ENCODE measurements around the gene HOXA9. TPM values are rescaled to one million over a fixed set of nuclear protein-coding genes. Genes with fewer than 3 reads are reported as not detected.

HOXA9 gene
- polyA plus RNA-seq, 3 donors = 0.55 to 1.9 (median 1.2) TPM

DNA sequence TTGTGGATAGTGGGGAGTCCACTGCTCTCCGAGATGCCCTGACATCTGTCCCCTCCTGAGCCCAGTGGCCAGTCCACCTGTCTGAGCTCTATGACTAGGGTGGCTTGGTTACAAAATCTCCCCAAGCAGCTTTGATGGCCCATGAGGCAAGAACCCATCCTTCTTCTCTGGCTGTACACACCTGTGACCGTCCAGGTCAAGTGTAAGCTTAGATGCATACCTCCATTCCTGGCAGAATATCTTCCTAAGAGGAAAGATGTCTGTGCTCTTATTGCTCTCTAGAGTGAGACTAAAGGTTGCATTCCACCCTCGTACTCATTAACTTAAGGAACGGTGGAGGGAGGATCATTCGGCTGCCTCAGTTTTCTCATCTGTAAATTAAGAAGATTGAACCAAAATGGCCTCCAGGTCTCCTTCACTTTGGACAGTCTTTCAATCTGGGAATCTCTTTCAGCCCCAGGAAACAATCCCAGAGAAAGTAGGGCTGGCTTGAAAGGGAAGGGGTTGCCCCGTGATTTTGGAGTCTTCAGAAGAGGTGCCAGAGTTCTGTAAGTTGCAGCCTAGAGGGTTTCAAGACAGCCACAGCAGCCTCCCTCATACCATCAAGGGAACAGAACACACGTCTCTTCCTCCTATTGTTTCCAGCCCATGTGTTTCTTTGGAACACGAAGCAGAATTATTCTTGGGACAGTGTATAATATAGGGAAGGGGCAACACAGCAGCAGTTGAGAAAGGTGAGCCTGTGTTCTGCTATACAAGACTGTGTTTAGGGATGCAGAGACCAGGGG lies 40.2 kb downstream of the HOXA9 start:
- peaks cover 0 to 2% of the 10 kb centered on the region in 2 donors for H3K36me3 Mint-ChIP-seq

DNA sequence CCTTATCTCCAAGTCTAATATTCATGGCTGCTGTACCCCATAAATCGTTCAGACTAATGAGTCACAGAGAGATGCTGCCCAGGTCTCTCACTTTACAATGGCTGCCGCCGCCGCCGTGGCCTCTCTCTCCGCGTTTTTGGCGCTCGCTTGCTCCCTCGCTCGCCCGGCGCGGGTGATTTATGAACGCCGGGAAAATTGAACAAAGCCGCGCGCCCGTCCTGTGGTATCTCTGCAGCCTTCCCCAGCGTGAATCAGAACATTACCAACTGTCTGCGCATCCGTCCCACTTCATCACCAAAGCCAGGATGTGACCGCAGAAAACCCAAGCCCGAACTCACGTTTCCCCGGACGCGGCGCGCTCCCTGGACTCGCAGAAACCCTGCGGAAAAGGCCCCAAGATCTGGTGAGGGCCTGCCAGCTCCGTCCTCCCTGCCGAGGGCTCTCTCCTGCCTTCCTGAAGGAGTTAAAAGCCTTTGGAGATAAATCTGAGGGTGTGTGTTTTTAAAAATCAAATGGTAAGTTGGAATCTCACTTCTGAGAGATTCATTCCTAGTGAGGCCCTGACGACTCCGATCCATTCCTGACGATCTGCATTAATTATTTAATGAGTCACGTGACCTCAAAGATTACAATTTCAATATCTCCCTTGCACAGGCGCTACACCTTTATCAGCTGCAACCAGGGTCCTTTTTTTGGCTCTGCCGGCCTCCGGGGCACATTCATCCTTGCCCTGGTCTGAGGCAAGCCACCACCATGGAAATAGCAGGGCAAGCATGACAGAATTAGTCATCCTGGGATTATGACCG lies 41.0 kb downstream of the HOXA9 start:
- peaks cover 4 to 7% (median 4%) of the 10 kb centered on the region in 3 donors for H3K27me3 Mint-ChIP-seq (ENCODE audit: low read depth in 3 of 3)
- Histone ChIP-seq H3K9me3 (replicated peaks in 1 of 2; ENCODE audit: control insufficient read depth in 1 of 2, insufficient read depth in 1 of 2, low read length in 2 of 2) (no peaks in the 10 kb centered on the region), H3K27me3 (ENCODE audit: control insufficient read depth in 2 of 2, insufficient read depth in 2 of 2, low read length in 2 of 2) (no peaks in the 10 kb centered on the region), H3K9ac (ENCODE audit: insufficient read depth, low read length, poor library complexity, severe bottlenecking) (no peak overlapping the region), H3K27ac (ENCODE audit: low read depth in 1 of 2, low read length in 2 of 2) (no peak overlapping the region), H3K4me1 (ENCODE audit: control insufficient read depth in 1 of 2, insufficient read depth in 2 of 2, low read length in 2 of 2) (no peaks in the 10 kb centered on the region), H4K20me1 (ENCODE audit: insufficient read depth, low read length) (no peaks in the 10 kb centered on the region), H3K79me2 (ENCODE audit: insufficient read depth, low read length) (no peaks in the 10 kb centered on the region), H3K4me3 (replicated peaks in 1 of 3; ENCODE audit: low read depth in 2 of 3, low read length in 3 of 3) (no peak overlapping the region), H2AFZ (ENCODE audit: insufficient read depth, low read depth, low read length, poor library complexity, severe bottlenecking) (no peak overlapping the region), H3K4me2 (replicated peaks; ENCODE audit: extremely low read depth, low read length, poor library complexity, severe bottlenecking) (no peak overlapping the region), H3K36me3 (replicated peaks in 1 of 2; ENCODE audit: control insufficient read depth in 1 of 2, insufficient read depth in 2 of 2, low read length in 2 of 2) (no peaks in the 10 kb centered on the region)
- peaks cover 0 to 3% (median 0%) of the 10 kb centered on the region in 7 donors for H3K9me3 Mint-ChIP-seq
- no peak overlapping the region for H3K4me3 Mint-ChIP-seq
- WGBS (ENCODE audit: insufficient coverage) = 97% methylated on average over 38 of the region's 43 CpGs
- TF ChIP-seq, protein P1, sequence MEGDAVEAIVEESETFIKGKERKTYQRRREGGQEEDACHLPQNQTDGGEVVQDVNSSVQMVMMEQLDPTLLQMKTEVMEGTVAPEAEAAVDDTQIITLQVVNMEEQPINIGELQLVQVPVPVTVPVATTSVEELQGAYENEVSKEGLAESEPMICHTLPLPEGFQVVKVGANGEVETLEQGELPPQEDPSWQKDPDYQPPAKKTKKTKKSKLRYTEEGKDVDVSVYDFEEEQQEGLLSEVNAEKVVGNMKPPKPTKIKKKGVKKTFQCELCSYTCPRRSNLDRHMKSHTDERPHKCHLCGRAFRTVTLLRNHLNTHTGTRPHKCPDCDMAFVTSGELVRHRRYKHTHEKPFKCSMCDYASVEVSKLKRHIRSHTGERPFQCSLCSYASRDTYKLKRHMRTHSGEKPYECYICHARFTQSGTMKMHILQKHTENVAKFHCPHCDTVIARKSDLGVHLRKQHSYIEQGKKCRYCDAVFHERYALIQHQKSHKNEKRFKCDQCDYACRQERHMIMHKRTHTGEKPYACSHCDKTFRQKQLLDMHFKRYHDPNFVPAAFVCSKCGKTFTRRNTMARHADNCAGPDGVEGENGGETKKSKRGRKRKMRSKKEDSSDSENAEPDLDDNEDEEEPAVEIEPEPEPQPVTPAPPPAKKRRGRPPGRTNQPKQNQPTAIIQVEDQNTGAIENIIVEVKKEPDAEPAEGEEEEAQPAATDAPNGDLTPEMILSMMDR (IDR thresholded peaks at IDR 0.05) = no peak
- no peak overlapping the region for H3K27ac Mint-ChIP-seq
- no peak for DNase-seq
- intact Hi-C loops (cut with micrococcal nuclease) = no loop called here
- H3K36me3 Mint-ChIP-seq = peaks cover 0 to 2% of the 10 kb centered on the region in 2 donors
- H3K4me1 Mint-ChIP-seq = peaks cover 6% of the 10 kb centered on the region

More for the DNA sequence above, 40.2 kb downstream of the HOXA9 start:
- Histone ChIP-seq H3K9me3 (replicated peaks in 1 of 2; ENCODE audit: control insufficient read depth in 1 of 2, insufficient read depth in 1 of 2, low read length in 2 of 2) (no peaks in the 10 kb centered on the region), H3K4me3 (replicated peaks in 1 of 3; ENCODE audit: low read depth in 2 of 3, low read length in 3 of 3) (no peak overlapping the region), H3K9ac (ENCODE audit: insufficient read depth, low read length, poor library complexity, severe bottlenecking) (no peak overlapping the region), H3K4me1 (ENCODE audit: control insufficient read depth in 1 of 2, insufficient read depth in 2 of 2, low read length in 2 of 2) (no peaks in the 10 kb centered on the region), H2AFZ (ENCODE audit: insufficient read depth, low read depth, low read length, poor library complexity, severe bottlenecking) (no peak overlapping the region), H4K20me1 (ENCODE audit: insufficient read depth, low read length) (no peaks in the 10 kb centered on the region), H3K79me2 (ENCODE audit: insufficient read depth, low read length) (no peaks in the 10 kb centered on the region), H3K36me3 (replicated peaks in 1 of 2; ENCODE audit: control insufficient read depth in 1 of 2, insufficient read depth in 2 of 2, low read length in 2 of 2) (no peaks in the 10 kb centered on the region), H3K4me2 (replicated peaks; ENCODE audit: extremely low read depth, low read length, poor library complexity, severe bottlenecking) (no peak overlapping the region), H3K27ac (ENCODE audit: low read depth in 1 of 2, low read length in 2 of 2) (no peak overlapping the region), H3K27me3 (ENCODE audit: control insufficient read depth in 2 of 2, insufficient read depth in 2 of 2, low read length in 2 of 2) (no peaks in the 10 kb centered on the region)
- Mint-ChIP-seq H3K4me1 (peaks cover 6% of the 10 kb centered on the region), H3K4me3 (no peak overlapping the region), H3K9me3 (peaks cover 0 to 4% (median 0%) of the 10 kb centered on the region in 7 donors), H3K27me3 (ENCODE audit: low read depth in 3 of 3) (peaks cover 3 to 10% (median 4%) of the 10 kb centered on the region in 3 donors), H3K27ac (no peak overlapping the region)
- intact Hi-C loops (cut with micrococcal nuclease) = no loop called here
- 96% methylated on average over 5 of the region's 8 CpGs for WGBS (ENCODE audit: insufficient coverage)
- TF ChIP-seq, protein P1 (IDR thresholded peaks at IDR 0.05) = no peak
- DNase-seq = no peak

Data from CD14-positive monocyte (primary cell).